Gastroesophageal sphincter (tissue), 4 donors: Measurements from ENCODE around the gene PEX19. TPM values are rescaled to one million over a fixed set of nuclear protein-coding genes. Genes with fewer than 3 reads are reported as not detected.

ENCODE experiments used
- ATAC-seq: fragments of 150-250 bp; one replicate; pipeline ENCODE4 v1.9.1; 2016; ENCODE audit warnings: mild to moderate bottlenecking, moderate library complexity
- H3K27ac ChIP-seq, 4 donors: fragments of 200-600 bp; sonication (generic) in 3 of 4; 1 replicate in 3 of 4; 2 replicates in 1 of 4; pipeline ENCODE4 v1.5.1; 2016 to 2019
- H3K27me3 ChIP-seq: fragments of 200-600 bp; sonication (generic); one replicate; pipeline ENCODE4 v1.5.1; 2019
- H3K36me3 ChIP-seq, 2 donors: fragments of 200-600 bp; sonication (generic); one replicate each; pipeline ENCODE4 v1.5.1; 2019; ENCODE audit warnings: control low read depth in 1 of 2
- H3K4me1 ChIP-seq, 3 donors: fragments of 200-600 bp; sonication (generic); 1 replicate in 2 of 3; 2 replicates in 1 of 3; pipeline ENCODE4 v1.5.1; 2016 to 2019; ENCODE audit warnings: control low read depth in 2 of 3
- H3K4me3 ChIP-seq, 2 donors: fragments of 200-600 bp; sonication (generic); one replicate each; pipeline ENCODE4 v1.5.1; 2019; ENCODE audit warnings: mild to moderate bottlenecking in 1 of 2, moderate library complexity in 1 of 2
- H3K9me3 ChIP-seq, 3 donors: fragments of 200-600 bp; sonication (generic); one replicate each; pipeline ENCODE4 v1.5.1; 2017 to 2019; ENCODE audit warnings: control low read depth in 2 of 3
- CTCF ChIP-seq, 4 experiments: fragments of 200-600 bp in 2 of 4; fragments of 450-650 bp in 2 of 4; sonication (generic) in 1 of 4; IDR thresholded peaks; one replicate each; pipeline ENCODE4 v1.5.1; 2017 to 2019; ENCODE audit warnings: antibody characterized with exemption in 4 of 4, mild to moderate bottlenecking in 2 of 4, moderate library complexity in 2 of 4
- EP300 ChIP-seq: sonication (generic); formaldehyde crosslinking; IDR thresholded peaks from one replicate; pipeline ENCODE4 v1.6.1; 2017; ENCODE audit warnings: antibody characterized with exemption, mild to moderate bottlenecking
- POLR2A ChIP-seq, 2 donors: fragments of 450-650 bp; IDR thresholded peaks; one replicate each; pipeline ENCODE4 v1.6.1; 2017; ENCODE audit warnings: antibody characterized with exemption in 2 of 2, mild to moderate bottlenecking in 2 of 2, moderate library complexity in 1 of 2
- POLR2AphosphoS5 ChIP-seq: sonication (generic); formaldehyde crosslinking; IDR thresholded peaks from one replicate; pipeline ENCODE4 v1.6.1; 2017; ENCODE audit warnings: antibody characterized with exemption
- WGBS, 2 donors: methylation state at CpG; one replicate each; pipeline ENCODE4 v1.1.5; 2018; ENCODE audit warnings: low coverage in 1 of 2; 5-methylcytosine and 5-hydroxymethylcytosine counted together
- total RNA-seq, 4 donors: library from RNA; depleted of rRNA; stranded (reverse); fragments of >200 nt; gene quantifications; one replicate each; pipeline ENCODE4 v1.1.0, GENCODE V29; 2016

The PEX19 gene
- total RNA-seq, 4 donors from 2014 or later, result 50.0 to 96.8 (median 61.1) TPM

DNA sequence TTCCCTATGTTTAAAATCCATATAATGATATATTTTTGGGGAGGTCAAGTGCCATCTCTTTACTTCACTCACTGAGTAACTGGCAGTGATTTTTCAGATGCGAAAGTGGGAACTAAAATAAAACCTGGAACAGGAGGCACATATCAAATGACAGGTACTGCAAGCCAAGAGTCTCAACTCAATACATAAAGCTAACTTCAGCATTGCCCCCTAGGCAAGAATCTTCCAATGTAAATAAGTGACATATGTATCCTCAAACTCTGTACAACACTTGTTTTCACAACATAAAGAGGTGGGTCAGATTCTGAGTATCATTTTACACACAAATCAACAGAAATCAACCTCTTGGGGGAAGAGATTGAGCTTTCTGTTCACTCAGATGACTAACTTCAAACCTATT lies 40.7 kb downstream of the PEX19 start:
- H3K4me1 ChIP-seq, result peaks cover 0 to 58% (median 0%) of the 10 kb centered on the region in 3 donors
- ATAC-seq, result no peak

DNA sequence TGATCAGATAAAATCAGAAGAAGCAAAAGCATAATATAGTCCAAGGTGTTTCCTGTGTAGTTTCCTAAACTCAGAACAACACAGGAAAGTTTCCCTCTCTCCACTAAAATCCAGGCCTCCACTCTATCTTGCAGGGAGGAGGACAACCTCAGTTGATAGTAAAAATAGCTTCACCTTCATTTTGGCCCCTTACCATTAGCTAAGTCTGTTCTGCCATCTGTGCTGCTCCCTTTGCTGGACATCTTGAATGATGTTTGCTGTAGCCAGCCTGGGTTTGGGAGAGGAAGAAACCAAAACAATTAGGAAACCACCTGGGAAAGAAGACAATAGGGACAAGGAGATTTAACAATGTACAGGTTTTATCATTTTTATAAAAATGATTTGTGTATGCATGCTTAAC lies 41.2 kb downstream of the PEX19 start:
- peaks cover 0 to 54% (median 0%) of the 10 kb centered on the region in 3 donors for H3K4me1 ChIP-seq
- H3K9me3 ChIP-seq, result no peaks in the 10 kb centered on the region
- H3K36me3 ChIP-seq, result peaks cover 0 to 54% of the 10 kb centered on the region in 2 donors
- no peaks in the 10 kb centered on the region for H3K27me3 ChIP-seq
- H3K27ac ChIP-seq, result no peak overlapping the region
- ATAC-seq, result no peak
- H3K4me3 ChIP-seq, result no peak overlapping the region
- TF ChIP-seq POLR2A (IDR thresholded peaks at IDR 0.05) (no peak), CTCF (IDR thresholded peaks at IDR 0.05) (no peak), POLR2AphosphoS5 (no peak), EP300 (no peak)

More for the DNA sequence above, 40.7 kb downstream of the PEX19 start:
- no peaks in the 10 kb centered on the region for H3K9me3 ChIP-seq
- no peak overlapping the region for H3K4me3 ChIP-seq
- H3K27me3 ChIP-seq, result no peaks in the 10 kb centered on the region
- TF ChIP-seq EP300 (no peak), POLR2A (IDR thresholded peaks at IDR 0.05) (no peak), POLR2AphosphoS5 (no peak), CTCF (IDR thresholded peaks at IDR 0.05) (no peak)
- H3K36me3 ChIP-seq, result peaks cover 0 to 49% of the 10 kb centered on the region in 2 donors
- WGBS, 2 donors, result 20 to 79% methylated on average over 1 of the region's 1 CpG
- no peak overlapping the region for H3K27ac ChIP-seq

DNA sequence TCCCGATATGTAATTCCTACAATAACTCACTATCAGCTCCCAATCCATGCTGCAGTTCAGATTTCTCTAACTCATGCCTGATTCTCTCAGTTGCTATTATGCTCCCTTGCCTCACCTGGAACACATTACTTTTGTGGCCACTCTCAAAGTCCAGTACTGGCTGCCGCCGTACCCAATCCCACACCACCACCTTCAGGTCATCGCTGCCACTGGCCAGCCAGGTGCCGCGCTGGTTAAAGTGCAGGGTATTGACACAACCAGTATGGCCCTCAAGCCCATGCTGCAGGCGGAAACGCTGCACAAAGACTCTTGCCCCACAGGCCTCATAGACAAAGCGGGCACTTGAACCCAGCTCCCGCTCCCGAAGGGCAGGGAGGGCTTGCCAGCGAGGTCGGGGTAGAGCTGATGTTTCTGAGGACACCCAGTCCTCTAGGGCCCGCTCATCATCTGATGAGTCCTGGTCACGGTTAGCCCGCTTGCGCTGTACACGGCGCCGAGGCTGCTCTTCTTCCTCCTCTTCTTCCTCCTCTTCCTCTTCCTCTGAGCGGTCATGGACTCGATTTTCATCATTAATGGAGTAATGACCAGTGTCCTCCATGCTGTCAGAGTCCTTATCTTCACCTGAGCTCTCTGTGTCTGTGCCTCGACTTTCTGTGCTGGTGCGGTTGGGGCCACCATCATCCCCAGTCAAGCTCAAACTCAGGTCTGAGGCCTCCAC lies 45.2 kb downstream of the PEX19 start:
- no peak for TF ChIP-seq EP300
- TF ChIP-seq POLR2AphosphoS5, result no peak
- no peak for TF ChIP-seq POLR2A (IDR thresholded peaks at IDR 0.05)
- TF ChIP-seq CTCF (IDR thresholded peaks at IDR 0.05), result no peak
- 97% methylated on average over 22 of the region's 24 CpGs; no CpG with 5 or more reads in 1 of the 2 donors for WGBS, 2 donors
- ATAC-seq, result no peak
- Histone ChIP-seq H3K4me3 (no peak overlapping the region), H3K4me1 (peaks cover 0 to 26% (median 0%) of the 10 kb centered on the region in 3 donors), H3K9me3 (no peaks in the 10 kb centered on the region), H3K27ac (no peak overlapping the region), H3K27me3 (no peaks in the 10 kb centered on the region), H3K36me3 (peaks cover 15 to 94% of the 10 kb centered on the region in 2 donors)

DNA sequence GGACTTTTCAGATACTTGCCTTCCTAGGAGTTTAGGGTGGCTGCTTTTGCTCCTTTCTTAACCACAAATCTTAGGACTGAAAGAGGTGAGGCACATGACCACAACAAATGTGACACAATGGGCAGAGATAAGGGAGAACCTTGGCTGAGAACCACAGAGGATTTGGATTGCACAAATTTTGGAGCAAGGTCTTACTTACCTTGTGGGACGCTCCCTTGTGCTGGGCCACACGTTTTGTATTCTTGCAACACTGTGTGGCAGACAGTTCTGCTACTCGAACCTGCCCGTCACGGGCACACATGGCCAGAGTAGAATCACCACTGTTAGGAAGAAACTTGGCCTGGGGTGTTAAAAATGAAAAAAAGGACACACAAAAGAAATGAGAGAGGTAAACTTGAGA lies 46.5 kb downstream of the PEX19 start:
- Histone ChIP-seq H3K4me1 (peaks cover 0 to 19% (median 0%) of the 10 kb centered on the region in 3 donors), H3K27ac (no peak overlapping the region), H3K4me3 (no peak overlapping the region), H3K9me3 (no peaks in the 10 kb centered on the region), H3K36me3 (peaks cover 15 to 96% of the 10 kb centered on the region in 2 donors), H3K27me3 (no peaks in the 10 kb centered on the region)
- no peak for TF ChIP-seq CTCF (IDR thresholded peaks at IDR 0.05)
- no peak for TF ChIP-seq POLR2A (IDR thresholded peaks at IDR 0.05)
- no peak for TF ChIP-seq EP300
- TF ChIP-seq POLR2AphosphoS5, result no peak
- WGBS, 2 donors, result 40 to 76% methylated on average over 1 to 5 of the region's 5 CpGs
- no peak for ATAC-seq

DNA sequence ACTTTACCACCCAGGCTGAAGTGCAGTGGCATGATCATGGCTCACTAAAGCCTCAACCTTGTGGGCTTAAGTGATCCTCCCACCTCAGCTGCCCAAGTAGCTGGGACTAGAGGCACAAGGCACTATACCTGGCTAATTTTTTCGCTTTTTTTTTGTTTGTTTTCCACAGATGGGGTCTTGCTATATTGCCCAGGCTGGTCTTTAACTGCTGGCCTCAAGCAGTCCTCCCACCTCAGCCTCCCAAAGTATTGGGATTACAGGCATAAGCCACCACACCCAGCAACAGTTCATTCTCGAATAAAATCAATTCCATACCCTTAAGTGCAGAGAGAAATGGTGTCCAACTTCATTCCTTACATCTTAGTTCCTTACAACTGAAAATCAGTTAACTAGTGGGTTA lies 47.4 kb downstream of the PEX19 start:
- no peak for ATAC-seq
- Histone ChIP-seq H3K27me3 (no peaks in the 10 kb centered on the region), H3K4me1 (peaks cover 0 to 11% (median 0%) of the 10 kb centered on the region in 3 donors), H3K9me3 (no peaks in the 10 kb centered on the region), H3K4me3 (no peak overlapping the region), H3K36me3 (peaks cover 15 to 96% of the 10 kb centered on the region in 2 donors), H3K27ac (no peak overlapping the region)
- TF ChIP-seq POLR2A (IDR thresholded peaks at IDR 0.05) (no peak), POLR2AphosphoS5 (no peak), CTCF (IDR thresholded peaks at IDR 0.05) (no peak), EP300 (no peak)
- WGBS, 2 donors, result 88 to 93% methylated on average over 2 of the region's 2 CpGs
